Upper lobe of left lung (tissue), 6 donors: Measurements from ENCODE around the gene SELENOO. TPM values are rescaled to one million over a fixed set of nuclear protein-coding genes. Genes with fewer than 3 reads are reported as not detected.

ENCODE experiments used
- ATAC-seq, 2 donors: fragments of 200-7000 bp; cut with Tn5 transposase; one replicate each; pipeline ENCODE4 v1.9.1; 2022; ENCODE audit warnings: mild to moderate bottlenecking in 2 of 2, moderate library complexity in 2 of 2; ENCODE audit not compliant: low FRiP score in 2 of 2
- DNase-seq, 2 donors: peaks; one replicate each; pipeline ENCODE4 v3.0.0-alpha.2; 2019 to 2020
- H3K27ac ChIP-seq, 4 donors: fragments of 200-600 bp; sonication (generic); one replicate each; pipeline ENCODE4 v1.5.1; 2016 to 2019
- H3K27me3 ChIP-seq, 4 donors: fragments of 200-600 bp; sonication (generic); one replicate each; pipeline ENCODE4 v1.5.1; 2017 to 2019
- H3K36me3 ChIP-seq, 4 donors: fragments of 200-600 bp; sonication (generic); one replicate each; pipeline ENCODE4 v1.5.1; 2016 to 2019
- H3K4me1 ChIP-seq, 4 donors: fragments of 200-600 bp; sonication (generic); one replicate each; pipeline ENCODE4 v1.5.1; 2018 to 2019
- H3K4me3 ChIP-seq, 4 donors: fragments of 200-600 bp; sonication (generic); one replicate each; pipeline ENCODE4 v1.5.1; 2017 to 2019; ENCODE audit warnings: mild to moderate bottlenecking in 2 of 4, moderate library complexity in 1 of 4
- H3K9me3 ChIP-seq, 4 donors: fragments of 200-600 bp; sonication (generic); one replicate each; pipeline ENCODE4 v1.5.1; 2018 to 2019
- EP300 ChIP-seq, 4 donors: sonication (generic); formaldehyde crosslinking; IDR thresholded peaks; one replicate each; pipeline ENCODE4 v1.5.1; 2017; ENCODE audit warnings: antibody characterized with exemption in 4 of 4, control low read depth in 2 of 4
- POLR2A ChIP-seq, 4 donors: fragments of 450-650 bp; IDR thresholded peaks; one replicate each; pipeline ENCODE4 v1.5.1; 2016 to 2017; ENCODE audit warnings: antibody characterized with exemption in 4 of 4, mild to moderate bottlenecking in 2 of 4
- POLR2AphosphoS5 ChIP-seq, 2 donors: sonication (generic); formaldehyde crosslinking; IDR thresholded peaks; one replicate each; pipeline ENCODE4 v1.5.1; 2017; ENCODE audit warnings: antibody characterized with exemption in 2 of 2
- WGBS, 2 donors: methylation state at CpG; one replicate each; pipeline ENCODE4 v1.1.5; 2017 to 2018; 5-methylcytosine and 5-hydroxymethylcytosine counted together
- total RNA-seq, 6 donors: library from RNA; depleted of rRNA in 4 of 6; stranded (reverse); fragments of >200 nt in 4 of 6; gene quantifications; one replicate each; pipeline versions ENCODE4 v1.1.0 to v1.2.1, GENCODE V29; 2016 to 2021
- TF ChIP-seq, protein P1 (sequence below), 6 experiments: fragments of 450-650 bp in 4 of 6; fragments of 200-600 bp in 2 of 6; sonication (generic) in 2 of 6; IDR thresholded peaks; one replicate each; pipeline ENCODE4 v1.5.1; 2016 to 2019; ENCODE audit warnings: antibody characterized with exemption in 6 of 6
- donor health status: DM: no; HTN: no; CAD: no; lungs with moderate emphysema.
- donor health status: DM: no; HTN: yes; CAD: no; lungs with severe emphysema.

SELENOO gene
- total RNA-seq, 6 donors from 2014 or later, result 23.1 to 102 (median 28.9) TPM

GRCh38 chr22:50259302-50259701 is 58.5 kb downstream of the SELENOO start:
- DNase-seq (no peak), ATAC-seq (no peak)
- H3K27ac ChIP-seq, result no peak overlapping the region
- peaks cover 0 to 3% (median 0%) of the 10 kb centered on the region in 4 donors for H3K36me3 ChIP-seq
- no peaks in the 10 kb centered on the region for H3K9me3 ChIP-seq
- H3K27me3 ChIP-seq, result peaks cover 0 to 13% (median 2%) of the 10 kb centered on the region in 4 donors
- 85 to 94% methylated on average over 12 to 15 of the region's 15 CpGs for WGBS, 2 donors
- H3K4me1 ChIP-seq, result peaks cover 16 to 35% (median 18%) of the 10 kb centered on the region in 4 donors
- TF ChIP-seq POLR2A (IDR thresholded peaks at IDR 0.05) (no peak), POLR2AphosphoS5 (IDR thresholded peaks at IDR 0.05) (no peak), EP300 (IDR thresholded peaks at IDR 0.05) (no peak)
- TF ChIP-seq, protein P1, sequence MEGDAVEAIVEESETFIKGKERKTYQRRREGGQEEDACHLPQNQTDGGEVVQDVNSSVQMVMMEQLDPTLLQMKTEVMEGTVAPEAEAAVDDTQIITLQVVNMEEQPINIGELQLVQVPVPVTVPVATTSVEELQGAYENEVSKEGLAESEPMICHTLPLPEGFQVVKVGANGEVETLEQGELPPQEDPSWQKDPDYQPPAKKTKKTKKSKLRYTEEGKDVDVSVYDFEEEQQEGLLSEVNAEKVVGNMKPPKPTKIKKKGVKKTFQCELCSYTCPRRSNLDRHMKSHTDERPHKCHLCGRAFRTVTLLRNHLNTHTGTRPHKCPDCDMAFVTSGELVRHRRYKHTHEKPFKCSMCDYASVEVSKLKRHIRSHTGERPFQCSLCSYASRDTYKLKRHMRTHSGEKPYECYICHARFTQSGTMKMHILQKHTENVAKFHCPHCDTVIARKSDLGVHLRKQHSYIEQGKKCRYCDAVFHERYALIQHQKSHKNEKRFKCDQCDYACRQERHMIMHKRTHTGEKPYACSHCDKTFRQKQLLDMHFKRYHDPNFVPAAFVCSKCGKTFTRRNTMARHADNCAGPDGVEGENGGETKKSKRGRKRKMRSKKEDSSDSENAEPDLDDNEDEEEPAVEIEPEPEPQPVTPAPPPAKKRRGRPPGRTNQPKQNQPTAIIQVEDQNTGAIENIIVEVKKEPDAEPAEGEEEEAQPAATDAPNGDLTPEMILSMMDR (IDR thresholded peaks at IDR 0.05), result no peak
- H3K4me3 ChIP-seq, result no peak overlapping the region

GRCh38 chr22:50260434-50260800 is 59.6 kb downstream of the SELENOO start:
- Histone ChIP-seq H3K36me3 (peaks cover 0 to 3% (median 0%) of the 10 kb centered on the region in 4 donors), H3K9me3 (no peaks in the 10 kb centered on the region), H3K27me3 (peaks cover 0 to 13% (median 2%) of the 10 kb centered on the region in 4 donors), H3K27ac (peak overlapping the region in 3 of 4 donors; percentile 15 to 70 (median 42)), H3K4me3 (peak overlapping the region; percentile 56 to 67 (median 62)), H3K4me1 (peaks cover 16 to 35% (median 18%) of the 10 kb centered on the region in 4 donors)
- ATAC-seq (no peak), DNase-seq (no peak)
- WGBS, 2 donors, result 34 to 41% methylated on average over 9 to 10 of the region's 11 CpGs
- TF ChIP-seq POLR2A (IDR thresholded peaks at IDR 0.05) (no peak), POLR2AphosphoS5 (IDR thresholded peaks at IDR 0.05) (no peak), EP300 (IDR thresholded peaks at IDR 0.05) (no peak)
- TF ChIP-seq, protein P1 (IDR thresholded peaks at IDR 0.05), result no peak

DNA sequence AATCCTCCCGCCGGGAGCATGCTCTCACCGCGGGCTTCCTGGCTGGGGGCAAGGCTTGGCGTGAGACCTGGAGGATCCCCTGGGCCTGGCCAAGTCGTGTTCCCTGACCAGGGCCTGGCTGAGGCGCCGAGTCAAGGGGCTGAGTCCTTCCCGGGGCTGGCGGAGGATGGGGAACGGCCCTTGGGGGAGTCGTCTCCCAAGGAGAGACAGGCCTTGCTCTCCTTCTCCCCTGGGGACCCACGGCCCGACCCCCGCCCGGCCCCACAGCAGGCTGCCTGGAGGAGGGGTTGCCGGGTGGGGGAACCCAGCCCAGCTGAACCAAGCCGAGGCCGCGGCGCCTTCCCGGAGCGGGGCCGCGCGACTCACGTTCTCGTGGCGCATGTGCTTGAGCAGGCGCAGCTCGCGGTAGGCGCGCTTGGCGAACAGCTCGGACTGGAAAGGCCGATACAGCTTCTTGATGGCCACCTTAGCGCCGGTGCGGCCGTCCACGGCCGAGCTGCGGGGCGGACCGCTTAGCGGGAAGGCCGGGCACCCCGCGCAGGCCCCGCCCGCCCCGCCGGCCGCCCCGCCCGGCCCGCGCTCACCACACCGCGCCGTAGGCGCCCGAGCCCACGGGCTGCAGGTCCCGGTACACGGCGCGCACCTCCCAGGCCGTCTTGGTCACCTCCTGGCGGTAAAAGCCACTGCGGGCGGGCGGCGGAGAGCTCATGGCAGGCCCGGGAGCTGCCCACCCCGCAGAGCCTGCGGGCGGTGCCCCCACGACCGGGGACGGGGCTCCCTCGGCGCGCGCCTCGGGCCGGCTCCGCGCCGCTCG is 60.2 kb downstream of the SELENOO start:
- WGBS, 2 donors, result 0% methylated on average over 10 of the region's 92 CpGs; no CpG with 5 or more reads in 1 of the 2 donors

GRCh38 chr22:50261615-50262459 is 61.0 kb downstream of the SELENOO start, which contains the start of gene MAPK12:
Gene MAPK12, minus strand, starts transcription at chr22:50261683. Its CDS starts 174 bp downstream, at chr22:50261509.
- TF ChIP-seq POLR2AphosphoS5 (IDR thresholded peaks at IDR 0.05), result no peak
- TF ChIP-seq EP300 (IDR thresholded peaks at IDR 0.05), result no peak
- TF ChIP-seq POLR2A (IDR thresholded peaks at IDR 0.05), result no peak
- TF ChIP-seq, protein P1 (IDR thresholded peaks at IDR 0.05), result no peak
- Histone ChIP-seq H3K27me3 (peaks cover 0 to 13% (median 2%) of the 10 kb centered on the region in 4 donors), H3K9me3 (no peaks in the 10 kb centered on the region), H3K27ac (peak within 1 kb of the TSS in 3 of 4 donors; percentile 15 to 70 (median 42)), H3K4me1 (peaks cover 16 to 35% (median 18%) of the 10 kb centered on the region in 4 donors), H3K36me3 (peaks cover 0 to 3% (median 0%) of the 10 kb centered on the region in 4 donors), H3K4me3 (peak within 1 kb of the TSS; percentile 56 to 67 (median 62))
- peak in 1 of 2 donors; percentile 89 for DNase-seq
- WGBS, 2 donors, result 13% methylated on average over 14 of the region's 61 CpGs; no CpG with 5 or more reads in 1 of the 2 donors
- ATAC-seq, result no peak

More for the DNA sequence above, 60.2 kb downstream of the SELENOO start:
- peak in 1 of 2 donors; percentile 91 for DNase-seq
- Histone ChIP-seq H3K27ac (peak overlapping the region in 3 of 4 donors; percentile 15 to 70 (median 42)), H3K4me1 (peaks cover 16 to 35% (median 18%) of the 10 kb centered on the region in 4 donors), H3K9me3 (no peaks in the 10 kb centered on the region), H3K36me3 (peaks cover 0 to 3% (median 0%) of the 10 kb centered on the region in 4 donors), H3K4me3 (peak overlapping the region; percentile 56 to 67 (median 62)), H3K27me3 (peaks cover 0 to 13% (median 2%) of the 10 kb centered on the region in 4 donors)
- ATAC-seq, result peak in 1 of 2 donors; percentile 7
- TF ChIP-seq, protein P1 (IDR thresholded peaks at IDR 0.05), result no peak
- TF ChIP-seq POLR2AphosphoS5 (IDR thresholded peaks at IDR 0.05) (no peak), EP300 (IDR thresholded peaks at IDR 0.05) (no peak), POLR2A (IDR thresholded peaks at IDR 0.05) (no peak)
